Gastrocnemius medialis (tissue), 4 donors: ENCODE data around the gene ZBTB8B. TPM values are rescaled to one million over a fixed set of nuclear protein-coding genes. Genes with fewer than 3 reads are reported as not detected.

Source experiments
- ATAC-seq, 2 donors: fragments of 150-250 bp; one replicate each; pipeline ENCODE4 v1.9.1; 2016
- DNase-seq, 2 donors: peaks; one replicate each; pipeline ENCODE4 v3.0.0-alpha.2; 2019
- H3K27ac ChIP-seq, 4 donors: fragments of 200-600 bp; sonication (generic); 1 replicate in 1 of 4; 2 replicates in 3 of 4; pipeline ENCODE4 v1.5.1; 2016 to 2018; ENCODE audit warnings: mild to moderate bottlenecking in 2 of 4, moderate library complexity in 1 of 4
- H3K27me3 ChIP-seq, 3 donors: fragments of 200-600 bp; sonication (generic) in 2 of 3; 1 replicate in 1 of 3; 2 replicates in 2 of 3; pipeline versions ENCODE4 v1.5.1 to v1.6.0; 2016 to 2019; ENCODE audit warnings: mild to moderate bottlenecking in 1 of 3, moderate library complexity in 1 of 3
- H3K36me3 ChIP-seq, 2 donors: fragments of 200-600 bp; sonication (generic) in 1 of 2; one replicate each; pipeline ENCODE4 v1.5.1; 2017 to 2018
- H3K4me1 ChIP-seq, 2 donors: fragments of 200-600 bp; sonication (generic) in 1 of 2; one replicate each; pipeline ENCODE4 v1.5.1; 2016 to 2017; ENCODE audit warnings: mild to moderate bottlenecking in 2 of 2
- H3K4me3 ChIP-seq, 4 donors: fragments of 200-600 bp; sonication (generic) in 3 of 4; 1 replicate in 1 of 4; 2 replicates in 3 of 4; pipeline ENCODE4 v1.5.1; 2016 to 2019; ENCODE audit warnings: mild to moderate bottlenecking in 2 of 4
- H3K9me3 ChIP-seq, 3 donors: fragments of 200-600 bp; sonication (generic) in 2 of 3; 1 replicate in 1 of 3; 2 replicates in 2 of 3; pipeline ENCODE4 v1.5.1; 2016 to 2019
- POLR2A ChIP-seq, 2 donors: fragments of 450-650 bp; IDR thresholded peaks; one replicate each; pipeline ENCODE4 v1.6.1; 2017; ENCODE audit warnings: antibody characterized with exemption in 2 of 2, mild to moderate bottlenecking in 2 of 2, moderate library complexity in 2 of 2
- in situ Hi-C, 4 donors: fragments of 200-750 bp; cut with MboI; loops; one replicate each; pipeline versions ENCODE4 v1.15.0 to v1.8.0; 2017; ENCODE audit warnings: low sequenced_read_pairs in 4 of 4
- intact Hi-C: fragments of 100-400 bp; cut with DNase I; formaldehyde crosslinking; loops from one replicate; pipeline ENCODE4 v1.15.1; 2023; ENCODE audit warnings: low total_unique reads
- total RNA-seq, 4 donors: library from RNA; depleted of rRNA; stranded (reverse); fragments of >200 nt; gene quantifications; one replicate each; pipeline versions ENCODE4 v1.1.0 to v1.2.3, GENCODE V29; 2016
- TF ChIP-seq, protein P1 (sequence below), 5 experiments: fragments of 450-650 bp in 3 of 5; fragments of 200-600 bp in 2 of 5; sonication (generic) in 2 of 5; IDR thresholded peaks in 4 of 5; conservative IDR thresholded peaks in 1 of 5; 1 replicate in 4 of 5; 2 replicates in 1 of 5; pipeline ENCODE4 v1.5.1; 2016 to 2019; ENCODE audit warnings: antibody characterized with exemption in 5 of 5, mild to moderate bottlenecking in 3 of 5, moderate library complexity in 3 of 5

ZBTB8B gene
- total RNA-seq, 4 donors from 2014 or later, result not detected

DNA sequence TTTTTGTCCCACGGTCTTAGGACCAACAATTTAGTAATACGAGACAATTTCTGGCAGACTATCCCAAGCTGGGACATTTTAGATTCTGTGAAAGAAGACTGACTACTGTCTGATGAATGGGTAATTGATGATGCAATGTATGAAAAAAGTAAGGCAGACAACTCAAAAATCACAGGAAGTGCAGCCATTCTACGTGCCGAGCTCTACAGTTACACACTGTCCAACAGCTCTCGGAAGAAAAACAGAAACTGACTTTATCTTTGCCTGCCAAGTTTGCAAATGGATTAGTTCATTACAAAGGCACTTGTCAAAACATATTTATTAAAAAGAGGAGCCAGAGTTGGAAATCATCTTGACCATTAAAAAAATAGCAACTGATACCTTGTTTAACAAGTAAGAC is 31.3 kb downstream of the ZBTB8B start:
- DNase-seq (peak; percentile 20 to 32), ATAC-seq (peak in 1 of 2 donors; percentile 13)
- H3K36me3 ChIP-seq, result no peaks in the 10 kb centered on the region
- in situ Hi-C loops (no loop called here), intact Hi-C loops (no loop called here)
- peaks cover 3 to 11% of the 10 kb centered on the region in 2 donors for H3K4me1 ChIP-seq
- TF ChIP-seq, protein P1, sequence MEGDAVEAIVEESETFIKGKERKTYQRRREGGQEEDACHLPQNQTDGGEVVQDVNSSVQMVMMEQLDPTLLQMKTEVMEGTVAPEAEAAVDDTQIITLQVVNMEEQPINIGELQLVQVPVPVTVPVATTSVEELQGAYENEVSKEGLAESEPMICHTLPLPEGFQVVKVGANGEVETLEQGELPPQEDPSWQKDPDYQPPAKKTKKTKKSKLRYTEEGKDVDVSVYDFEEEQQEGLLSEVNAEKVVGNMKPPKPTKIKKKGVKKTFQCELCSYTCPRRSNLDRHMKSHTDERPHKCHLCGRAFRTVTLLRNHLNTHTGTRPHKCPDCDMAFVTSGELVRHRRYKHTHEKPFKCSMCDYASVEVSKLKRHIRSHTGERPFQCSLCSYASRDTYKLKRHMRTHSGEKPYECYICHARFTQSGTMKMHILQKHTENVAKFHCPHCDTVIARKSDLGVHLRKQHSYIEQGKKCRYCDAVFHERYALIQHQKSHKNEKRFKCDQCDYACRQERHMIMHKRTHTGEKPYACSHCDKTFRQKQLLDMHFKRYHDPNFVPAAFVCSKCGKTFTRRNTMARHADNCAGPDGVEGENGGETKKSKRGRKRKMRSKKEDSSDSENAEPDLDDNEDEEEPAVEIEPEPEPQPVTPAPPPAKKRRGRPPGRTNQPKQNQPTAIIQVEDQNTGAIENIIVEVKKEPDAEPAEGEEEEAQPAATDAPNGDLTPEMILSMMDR (IDR thresholded peaks at IDR 0.05 in 4 of 5, conservative IDR thresholded peaks at IDR 0.05 in 1 of 5), result no peak
- TF ChIP-seq POLR2A (IDR thresholded peaks at IDR 0.05), result peak in 1 of 2 donors; percentile 40
- peak overlapping the region; percentile 31 to 66 (median 46) for H3K27ac ChIP-seq
- H3K9me3 ChIP-seq, result no peaks in the 10 kb centered on the region
- no peak overlapping the region for H3K4me3 ChIP-seq
- no peaks in the 10 kb centered on the region for H3K27me3 ChIP-seq

DNA sequence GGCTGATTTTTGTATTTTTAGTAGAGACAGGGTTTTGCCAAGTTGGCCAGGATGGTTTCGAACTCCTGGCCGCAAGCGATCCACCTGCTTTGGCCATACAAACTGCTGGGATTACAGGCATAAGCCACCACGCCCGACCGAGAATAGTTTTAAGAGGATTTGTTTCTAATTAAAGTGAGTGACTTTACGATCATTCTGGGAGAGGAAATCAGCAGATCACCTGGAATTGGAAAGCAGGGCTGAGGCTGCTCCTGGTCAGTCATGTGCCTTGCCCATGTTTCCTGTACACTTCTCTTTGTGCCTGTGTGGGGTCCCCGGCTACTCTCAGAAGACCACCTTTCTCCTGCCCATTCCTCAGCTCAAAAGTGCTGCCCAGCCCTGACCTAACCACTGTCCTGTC is 33.9 kb downstream of the ZBTB8B start:
- H3K4me1 ChIP-seq, result peaks cover 25 to 32% of the 10 kb centered on the region in 2 donors

DNA sequence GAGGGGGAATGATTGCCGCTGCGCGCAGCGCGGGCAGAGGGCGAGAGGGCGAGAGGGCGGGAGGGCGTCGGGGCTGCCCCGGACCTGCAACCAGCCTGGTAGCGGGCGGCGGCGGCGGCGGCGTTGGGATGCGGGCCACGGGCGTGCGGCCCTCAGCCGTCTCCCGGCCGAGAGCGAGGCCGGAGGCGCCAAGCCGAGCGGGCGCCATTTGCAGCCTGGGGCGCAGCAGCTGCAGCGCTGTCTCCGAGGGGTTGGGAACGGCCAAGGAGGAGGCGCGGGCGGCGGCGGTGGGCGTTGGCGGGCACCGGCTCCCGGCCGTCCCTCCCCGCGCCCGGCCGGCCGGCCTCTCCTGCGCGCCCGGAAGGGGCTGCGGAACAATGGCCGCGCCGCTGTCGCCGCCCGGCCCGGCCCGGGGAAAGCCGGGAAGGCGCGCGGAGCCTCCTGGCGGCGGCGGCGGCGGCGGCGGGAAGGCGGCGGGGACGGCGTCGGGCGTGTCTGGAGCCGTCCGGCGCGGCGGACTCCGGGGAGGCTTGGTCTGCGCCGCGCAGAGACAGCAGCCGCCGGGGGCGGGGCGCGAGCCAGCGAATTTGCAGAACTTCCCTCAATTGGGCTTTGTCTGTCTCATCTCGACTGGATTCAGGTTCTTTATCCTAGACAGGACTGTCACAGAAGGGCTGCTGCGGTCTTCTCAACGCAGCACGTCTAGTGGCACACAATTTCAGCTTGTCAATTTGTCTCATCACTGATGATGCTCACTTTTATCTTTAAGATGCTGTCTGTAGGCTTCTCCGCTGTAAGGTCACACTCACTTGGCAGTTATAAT is 35.7 kb downstream of the ZBTB8B start:
- ATAC-seq, result peak; percentile 55 to 69
- no peaks in the 10 kb centered on the region for H3K36me3 ChIP-seq
- in situ Hi-C loops, result no loop called here
- DNase-seq, result peak; percentile 59 to 76
- intact Hi-C loops, result loop anchor here (1.0 to 5.0 kb wide), 4 partner anchors 40 to 202 kb away; partner anchors contain the start of genes SYNC and ZBTB8OS
- H3K4me1 ChIP-seq, result peaks cover 25 to 34% of the 10 kb centered on the region in 2 donors
- no peaks in the 10 kb centered on the region for H3K27me3 ChIP-seq
- TF ChIP-seq, protein P1 (IDR thresholded peaks at IDR 0.05 in 4 of 5, conservative IDR thresholded peaks at IDR 0.05 in 1 of 5), result peak in 4 of 5 experiments; percentile 36 to 60 (median 51)
- TF ChIP-seq POLR2A (IDR thresholded peaks at IDR 0.05), result peak; percentile 54 to 66
- peak overlapping the region; percentile 58 to 71 (median 63) for H3K4me3 ChIP-seq
- peak overlapping the region; percentile 89 to 96 (median 92) for H3K27ac ChIP-seq
- no peaks in the 10 kb centered on the region for H3K9me3 ChIP-seq

More for the DNA sequence above, 33.9 kb downstream of the ZBTB8B start:
- Histone ChIP-seq H3K27ac (peak overlapping the region in 3 of 4 donors; percentile 0 to 96 (median 92)), H3K36me3 (no peaks in the 10 kb centered on the region), H3K9me3 (no peaks in the 10 kb centered on the region), H3K4me3 (no peak overlapping the region), H3K27me3 (no peaks in the 10 kb centered on the region)
- ATAC-seq (no peak), DNase-seq (no peak)
- in situ Hi-C loops, result no loop called here
- intact Hi-C loops, result no loop called here
- no peak for TF ChIP-seq POLR2A (IDR thresholded peaks at IDR 0.05)
- TF ChIP-seq, protein P1 (IDR thresholded peaks at IDR 0.05 in 4 of 5, conservative IDR thresholded peaks at IDR 0.05 in 1 of 5), result no peak

DNA sequence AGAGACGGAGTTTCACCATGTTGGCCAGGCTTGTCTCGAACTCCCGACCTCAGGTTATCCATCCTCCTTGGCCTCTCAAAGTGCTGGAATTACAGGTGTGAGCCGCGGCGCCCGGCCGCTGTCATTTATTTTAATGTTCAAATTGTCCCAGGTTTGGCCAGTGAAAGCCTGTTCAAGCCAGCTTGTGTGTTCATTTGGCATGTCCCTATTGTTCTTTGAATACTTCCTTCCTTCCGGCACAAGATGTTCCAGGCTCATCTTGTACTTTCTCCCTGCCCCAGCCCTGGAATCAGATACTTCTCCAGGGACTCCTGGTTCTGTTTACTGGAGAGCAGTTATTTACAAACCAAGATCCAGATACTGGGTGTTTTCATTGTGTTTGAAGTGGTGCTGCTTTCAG is 37.0 kb downstream of the ZBTB8B start:
- intact Hi-C loops, result loop anchor here (2.0 to 5.0 kb wide), 3 partner anchors 39 to 200 kb away; partner anchors contain the start of gene SYNC
- Histone ChIP-seq H3K4me1 (peaks cover 25 to 27% of the 10 kb centered on the region in 2 donors), H3K4me3 (peak overlapping the region in 2 of 4 donors; percentile 41 to 64), H3K27me3 (no peaks in the 10 kb centered on the region), H3K27ac (peak overlapping the region; percentile 89 to 96 (median 92)), H3K9me3 (no peaks in the 10 kb centered on the region), H3K36me3 (no peaks in the 10 kb centered on the region)
- in situ Hi-C loops, result no loop called here
- DNase-seq (peak; percentile 89 to 90), ATAC-seq (peak; percentile 90 to 92)
- peak in 1 of 2 donors; percentile 68 for TF ChIP-seq POLR2A (IDR thresholded peaks at IDR 0.05)
- TF ChIP-seq, protein P1 (IDR thresholded peaks at IDR 0.05 in 4 of 5, conservative IDR thresholded peaks at IDR 0.05 in 1 of 5), result no peak
